GM12878 (cell line): ENCODE measurements around the gene TPK1. TPM values are rescaled to one million over a fixed set of nuclear protein-coding genes. Genes with fewer than 3 reads are reported as not detected.

Experiments
- ATAC-seq: fragments of 200-7000 bp; cut with Tn5 transposase; 3 replicates; pipeline ENCODE4 v1.9.1; 2020; ENCODE audit warnings: mild to moderate bottlenecking, moderate library complexity
- BruUV-seq: library from RNA; stranded (reverse); fragments of 400-500 nt; replicated peaks from 2 replicates; lab custom pipeline; 2021; lab: Mats Ljungman, UMichigan
- CTCF ChIA-PET: fragments of 300-600 bp; sonication (Branson Sonifier 250); formaldehyde crosslinking; extraction: SDS; loops from one replicate; lab custom pipeline; 2021; ENCODE audit warnings: inconsistent platforms; lab: Yijun Ruan, JAX
- POLR2A ChIA-PET: fragments of 350-600 bp; formaldehyde crosslinking; extraction: SDS; loops from one replicate; lab custom pipeline; 2021; ENCODE audit warnings: inconsistent platforms; lab: Charles Lee
- RAD21 ChIA-PET: fragments of 300-600 bp; sonication (Branson Sonifier 250); formaldehyde crosslinking; loops from one replicate; lab custom pipeline; 2023; ENCODE audit warnings: antibody characterized with exemption; ENCODE audit not compliant: unreplicated experiment; lab: Charles Lee
- SMC1A ChIA-PET: fragments of 300-600 bp; sonication (Branson Sonifier 250); formaldehyde crosslinking; loops from one replicate; lab custom pipeline; 2023; ENCODE audit not compliant: unreplicated experiment, uncharacterized antibody; lab: Charles Lee
- DNase-seq: peaks from one replicate; pipeline ENCODE4 v3.0.0-alpha.2; 2011; ENCODE audit warnings: low read depth, low spot score
- FAIRE-seq: peaks from 3 replicates; lab custom pipeline; 2011; peaks lifted over from hg19 to GRCh38; lab: Jason Lieb, UNC
- H2AFZ ChIP-seq: 2 replicates; pipeline ENCODE4 v1.6.0; 2011; ENCODE audit warnings: low read depth, low read length, control low read depth; ENCODE audit not compliant: control insufficient read depth
- H3K27ac ChIP-seq: 2 replicates; pipeline ENCODE4 v1.5.1; 2011; ENCODE audit warnings: control low read depth; ENCODE audit not compliant: control insufficient read depth, insufficient read depth
- H3K27me3 ChIP-seq, 2 experiments: replicated peaks in 1 of 2; 2 replicates each; pipeline versions ENCODE4 v1.6.0 to v1.6.1; 2011; ENCODE audit warnings: low read length in 1 of 2; ENCODE audit not compliant: control insufficient read depth in 2 of 2, insufficient read depth in 2 of 2
- H3K36me3 ChIP-seq, 2 experiments: 2 replicates each; pipeline ENCODE4 v1.5.1; 2011; ENCODE audit warnings: low read length in 1 of 2; ENCODE audit not compliant: control insufficient read depth in 2 of 2, insufficient read depth in 2 of 2
- H3K4me1 ChIP-seq: 2 replicates; pipeline ENCODE4 v1.6.1; 2011; ENCODE audit warnings: mild to moderate bottlenecking, low read length, moderate library complexity, mixed read lengths; ENCODE audit not compliant: control insufficient read depth, insufficient read depth
- H3K4me2 ChIP-seq: 2 replicates; pipeline ENCODE4 v1.6.0; 2011; ENCODE audit warnings: control low read depth; ENCODE audit not compliant: control insufficient read depth, insufficient read depth
- H3K4me3 ChIP-seq: fragments of 200-600 bp; sonication (generic); 2 replicates; pipeline ENCODE4 v1.5.1; 2016
- H3K79me2 ChIP-seq: 2 replicates; pipeline ENCODE4 v1.6.0; 2011; ENCODE audit warnings: low read length; ENCODE audit not compliant: control insufficient read depth, insufficient read depth
- H3K9ac ChIP-seq: 2 replicates; pipeline ENCODE4 v1.8.0; 2011; ENCODE audit warnings: low read length, control low read depth, mixed read lengths; ENCODE audit not compliant: control insufficient read depth, insufficient read depth
- H3K9me3 ChIP-seq: replicated peaks from 3 replicates; pipeline ENCODE4 v1.5.1; 2011; ENCODE audit warnings: mild to moderate bottlenecking, low read length; ENCODE audit not compliant: control insufficient read depth, insufficient read depth
- H4K20me1 ChIP-seq: 2 replicates; pipeline ENCODE4 v1.6.0; 2011; ENCODE audit not compliant: control insufficient read depth, insufficient read depth
- ASH2L ChIP-seq: fragments of 300-600, 200-600 bp; sonication (generic); IDR thresholded peaks from 2 replicates; pipeline ENCODE4 v1.6.1; 2017; ENCODE audit warnings: low read depth, mild to moderate bottlenecking, borderline replicate concordance
- ATF2 ChIP-seq: IDR thresholded peaks from 2 replicates; pipeline ENCODE4 v1.6.1; 2012; ENCODE audit warnings: low read length, inconsistent platforms
- DPF2 ChIP-seq: fragments of 450-650 bp; IDR thresholded peaks from 2 replicates; pipeline ENCODE4 v1.6.1; 2017; ENCODE audit warnings: mild to moderate bottlenecking
- EED ChIP-seq: sonication (generic); IDR thresholded peaks from 2 replicates; pipeline ENCODE4 v1.6.1; 2016; ENCODE audit warnings: antibody characterized with exemption, low read depth
- ELK1 ChIP-seq: IDR thresholded peaks from 2 replicates; pipeline ENCODE4 v1.6.1; 2012; ENCODE audit warnings: low read depth, low read length, improper control_type of control experiment
- GABPA ChIP-seq: IDR thresholded peaks from 2 replicates; pipeline ENCODE4 v1.6.1; 2014; ENCODE audit warnings: antibody characterized with exemption, low read depth, mild to moderate bottlenecking, inconsistent platforms
- HCFC1 ChIP-seq: fragments of 150-350 bp; IDR thresholded peaks from 2 replicates; pipeline ENCODE4 v1.6.1; 2014; ENCODE audit warnings: low read length
- IKZF1 ChIP-seq: fragments of 450-650 bp; conservative IDR thresholded peaks from 2 replicates; pipeline ENCODE4 v1.6.1; 2017; ENCODE audit warnings: antibody characterized with exemption, mild to moderate bottlenecking
- NFXL1 ChIP-seq: fragments of 450-650 bp; IDR thresholded peaks from 2 replicates; pipeline ENCODE4 v1.6.1; 2017; ENCODE audit warnings: antibody characterized with exemption, mild to moderate bottlenecking, borderline replicate concordance
- PML ChIP-seq: IDR thresholded peaks from 2 replicates; pipeline ENCODE4 v1.6.1; 2012; ENCODE audit warnings: low read length, inconsistent platforms
- RB1 ChIP-seq: fragments of 450-650 bp; formaldehyde crosslinking; IDR thresholded peaks from 2 replicates; pipeline ENCODE4 v1.6.1; 2017; ENCODE audit warnings: mild to moderate bottlenecking, borderline replicate concordance
- STAT1 ChIP-seq: fragments of 450-650 bp; conservative IDR thresholded peaks from 2 replicates; pipeline ENCODE4 v1.6.1; 2014; ENCODE audit warnings: antibody characterized with exemption, mild to moderate bottlenecking
- WGBS: methylation state at CpG from one replicate; pipeline ENCODE4 v1.1.6; 2016; ENCODE audit warnings: low lambda C conversion rate; ENCODE audit not compliant: insufficient replicate concordance, insufficient coverage; ENCODE audit errors: missing lambda C conversion rate; 5-methylcytosine and 5-hydroxymethylcytosine counted together
- in situ Hi-C: fragments of 300-500 bp; cut with MboI; formaldehyde crosslinking; loops from 9 replicates; pipeline ENCODE4 v1.14.3; 2018; ENCODE audit warnings: mixed read lengths
- intact Hi-C: fragments of 100-400 bp; cut with micrococcal nuclease; formaldehyde crosslinking; loops from one replicate; pipeline ENCODE4 v1.14.2; 2022; ENCODE audit not compliant: unreplicated experiment
- polyA plus RNA-seq, 11 experiments: library from polyadenylated mRNA; depleted of rRNA in 4 of 11; unstranded in 6 of 11; stranded (reverse) in 5 of 11; fragments of >200 nt; fragmentation: Nextera tagmentation in 4 of 11; fragmentation: Illumina TruSeq in 1 of 11; extraction: Ambion mirVana in 4 of 11; extraction: Trizol in 1 of 11; gene quantifications; 1 replicate in 1 of 11; 2 replicates in 10 of 11; pipeline versions ENCODE4 v1.2.1 to v1.2.3, GENCODE V29; 2011 to 2016; ENCODE audit warnings: inconsistent platforms in 2 of 11, missing spikeins in 2 of 11, low read depth in 1 of 11
- total RNA-seq, 4 experiments: library from RNA; depleted of rRNA in 3 of 4; stranded (reverse); fragments of >200 nt in 3 of 4; fragmentation: Illumina TruSeq in 1 of 4; extraction: Trizol in 1 of 4; gene quantifications; 2 replicates each; pipeline versions ENCODE4 v1.2.1 to v1.2.3, GENCODE V29; 2013 to 2021
- TF ChIP-seq, protein P1 (sequence below): fragments of 450-650 bp; IDR thresholded peaks from 2 replicates; pipeline ENCODE4 v1.6.1; 2016; ENCODE audit warnings: mild to moderate bottlenecking, moderate library complexity, borderline replicate concordance

Gene TPK1
- total and polyA plus RNA-seq, 10 of the 15 experiments (the other 5 are each of a cell fraction or from before 2014, with no cell fraction given) = 7.1 to 19.0 (median 9.3) TPM

- ChIA-PET CTCF (no interaction called here), SMC1A (no interaction called here)
- H3K36me3 ChIP-seq = no peaks in the 10 kb centered on the region
- no peak overlapping the region for H3K4me3 ChIP-seq
- H3K79me2 ChIP-seq = no peaks in the 10 kb centered on the region
- H2AFZ ChIP-seq = no peak overlapping the region
- no peak for FAIRE-seq
- H3K4me1 ChIP-seq = no peaks in the 10 kb centered on the region
- H3K9me3 ChIP-seq = no peaks in the 10 kb centered on the region
- no peak overlapping the region for H3K4me2 ChIP-seq
- no peaks in the 10 kb centered on the region for H4K20me1 ChIP-seq
- no peak for TF ChIP-seq RB1
- TF ChIP-seq IKZF1 = no peak
- TF ChIP-seq ATF2 = no peak
- no peak for TF ChIP-seq DPF2
- no peak for TF ChIP-seq PML
- TF ChIP-seq, all 136 proteins: peak for 0
- RAD21 ChIA-PET = no interaction called here
- in situ Hi-C loops = no loop called here
- H3K9ac ChIP-seq = no peak overlapping the region
- ATAC-seq (no peak), DNase-seq (no peak)
- H3K27me3 ChIP-seq = no peaks in the 10 kb centered on the region
- POLR2A ChIA-PET = no interaction called here
- intact Hi-C loops = no loop called here
- WGBS = 88% methylated on average over 2 of the region's 2 CpGs
- no peak overlapping the region for H3K27ac ChIP-seq
- no TSS peak for BruUV-seq
Observed at GRCh38 chr7:144768633-144769032, 67.2 kb downstream of the TPK1 start.

DNA sequence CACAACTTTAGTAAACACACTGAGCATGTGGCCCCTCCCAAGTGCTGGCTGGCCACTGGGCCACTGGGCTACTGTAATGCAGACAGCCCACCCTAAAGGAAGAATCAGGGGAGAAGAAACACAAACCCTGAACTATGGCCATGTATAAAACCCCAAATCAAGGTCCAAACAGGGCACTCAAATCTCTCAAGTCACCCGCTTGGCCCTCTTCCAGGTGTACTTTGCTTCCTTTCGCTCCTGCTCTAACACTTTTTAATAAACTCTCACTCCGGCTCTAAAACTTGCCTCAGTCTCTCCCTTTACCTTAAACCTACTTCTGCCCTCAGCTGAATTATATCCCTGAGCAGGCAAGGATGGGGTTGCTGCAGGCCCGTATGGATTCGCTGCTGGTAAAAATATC lies 72.6 kb downstream of the TPK1 start:
- Histone ChIP-seq H3K4me2 (no peak overlapping the region), H4K20me1 (no peaks in the 10 kb centered on the region), H3K4me3 (no peak overlapping the region), H3K4me1 (no peaks in the 10 kb centered on the region), H3K27ac (no peak overlapping the region), H2AFZ (no peak overlapping the region), H3K79me2 (no peaks in the 10 kb centered on the region), H3K9ac (no peak overlapping the region), H3K27me3 (no peaks in the 10 kb centered on the region), H3K36me3 (no peaks in the 10 kb centered on the region), H3K9me3 (no peaks in the 10 kb centered on the region)
- no TSS peak for BruUV-seq
- CTCF ChIA-PET = interaction anchor here (0.9 to 1.2 kb wide), 2 partner anchors 20 to 22 kb away, joined by 3 to 4 read pairs; no protein-coding TSS in a partner anchor
- SMC1A ChIA-PET = interaction anchor here (0.9 to 1.1 kb wide), 2 partner anchors 9 to 75 kb away, joined by 3 read pairs; no protein-coding TSS in a partner anchor
- in situ Hi-C loops = no loop called here
- no peak for DNase-seq
- FAIRE-seq = no peak
- ATAC-seq = no peak
- 94% methylated on average over 5 of the region's 5 CpGs for WGBS
- intact Hi-C loops = no loop called here
- POLR2A ChIA-PET = no interaction called here
- RAD21 ChIA-PET = no interaction called here
- TF ChIP-seq, protein P1, sequence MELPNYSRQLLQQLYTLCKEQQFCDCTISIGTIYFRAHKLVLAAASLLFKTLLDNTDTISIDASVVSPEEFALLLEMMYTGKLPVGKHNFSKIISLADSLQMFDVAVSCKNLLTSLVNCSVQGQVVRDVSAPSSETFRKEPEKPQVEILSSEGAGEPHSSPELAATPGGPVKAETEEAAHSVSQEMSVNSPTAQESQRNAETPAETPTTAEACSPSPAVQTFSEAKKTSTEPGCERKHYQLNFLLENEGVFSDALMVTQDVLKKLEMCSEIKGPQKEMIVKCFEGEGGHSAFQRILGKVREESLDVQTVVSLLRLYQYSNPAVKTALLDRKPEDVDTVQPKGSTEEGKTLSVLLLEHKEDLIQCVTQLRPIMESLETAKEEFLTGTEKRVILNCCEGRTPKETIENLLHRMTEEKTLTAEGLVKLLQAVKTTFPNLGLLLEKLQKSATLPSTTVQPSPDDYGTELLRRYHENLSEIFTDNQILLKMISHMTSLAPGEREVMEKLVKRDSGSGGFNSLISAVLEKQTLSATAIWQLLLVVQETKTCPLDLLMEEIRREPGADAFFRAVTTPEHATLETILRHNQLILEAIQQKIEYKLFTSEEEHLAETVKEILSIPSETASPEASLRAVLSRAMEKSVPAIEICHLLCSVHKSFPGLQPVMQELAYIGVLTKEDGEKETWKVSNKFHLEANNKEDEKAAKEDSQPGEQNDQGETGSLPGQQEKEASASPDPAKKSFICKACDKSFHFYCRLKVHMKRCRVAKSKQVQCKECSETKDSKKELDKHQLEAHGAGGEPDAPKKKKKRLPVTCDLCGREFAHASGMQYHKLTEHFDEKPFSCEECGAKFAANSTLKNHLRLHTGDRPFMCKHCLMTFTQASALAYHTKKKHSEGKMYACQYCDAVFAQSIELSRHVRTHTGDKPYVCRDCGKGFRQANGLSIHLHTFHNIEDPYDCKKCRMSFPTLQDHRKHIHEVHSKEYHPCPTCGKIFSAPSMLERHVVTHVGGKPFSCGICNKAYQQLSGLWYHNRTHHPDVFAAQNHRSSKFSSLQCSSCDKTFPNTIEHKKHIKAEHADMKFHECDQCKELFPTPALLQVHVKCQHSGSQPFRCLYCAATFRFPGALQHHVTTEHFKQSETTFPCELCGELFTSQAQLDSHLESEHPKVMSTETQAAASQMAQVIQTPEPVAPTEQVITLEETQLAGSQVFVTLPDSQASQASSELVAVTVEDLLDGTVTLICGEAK = no peak
- TF ChIP-seq ELK1 = no peak
- no peak for TF ChIP-seq STAT1
- TF ChIP-seq GABPA = no peak
- TF ChIP-seq ASH2L = no peak
- no peak for TF ChIP-seq EED
- no peak for TF ChIP-seq NFXL1
- TF ChIP-seq HCFC1 = no peak
